Stimulated activated CD8-positive, alpha-beta memory T cell treated with anti-CD3 and anti-CD28 coated beads, Interleukin-4, amount 100 ng/mL, for 24 hours (primary cell): ENCODE measurements around the gene MTFP1.
"Not testable (repeated sequence)": the region's sequence is repeated elsewhere in the genome, so short reads cannot be mapped to it uniquely, and the experiment has no call there.

ENCODE experiments used
- DNase-seq: peaks from one replicate; pipeline ENCODE4 v3.0.0-alpha.2; 2020; ENCODE audit warnings: low read depth

The MTFP1 gene

DNA sequence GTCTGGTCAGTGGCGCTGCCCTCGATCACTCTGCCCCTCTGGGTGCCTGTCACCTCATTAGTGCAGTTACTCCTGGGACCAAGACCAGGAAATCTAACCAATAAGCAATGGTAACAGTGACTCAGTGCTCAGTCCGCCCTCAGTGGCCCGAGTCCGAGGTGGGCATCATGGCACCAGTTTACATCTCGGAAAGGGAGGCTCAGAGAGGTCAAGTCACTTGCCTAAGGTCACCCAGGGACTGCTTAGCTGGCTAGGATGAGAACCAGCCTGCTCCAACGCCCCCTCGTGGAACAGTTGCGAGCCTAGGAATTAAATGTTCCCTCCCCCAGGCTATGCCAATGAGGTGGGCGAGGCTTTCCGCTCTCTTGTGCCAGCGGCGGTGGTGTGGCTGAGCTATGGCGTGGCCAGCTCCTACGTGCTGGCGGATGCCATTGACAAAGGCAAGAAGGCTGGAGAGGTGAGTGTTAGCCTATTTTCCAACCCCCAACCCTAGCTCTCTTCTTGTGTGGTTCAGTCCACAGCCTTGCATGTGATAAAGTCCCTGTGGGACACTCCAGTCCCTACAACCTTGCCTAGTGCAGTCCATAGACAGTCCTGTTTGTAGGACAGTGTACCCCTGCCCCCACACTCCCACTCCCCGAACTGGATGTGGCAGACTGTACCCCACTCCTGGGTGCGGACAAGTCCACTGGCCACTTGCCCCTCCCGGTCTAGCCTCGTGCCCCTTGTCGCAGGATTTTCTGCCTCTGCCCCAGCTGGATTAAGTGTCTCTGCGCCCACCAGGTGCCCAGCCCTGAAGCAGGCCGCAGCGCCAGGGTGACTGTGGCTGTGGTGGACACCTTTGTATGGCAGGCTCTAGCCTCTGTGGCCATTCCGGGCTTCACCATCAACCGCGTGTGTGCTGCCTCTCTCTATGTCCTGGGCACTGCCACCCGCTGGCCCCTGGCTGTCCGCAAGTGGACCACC, 1.1 kb downstream of the MTFP1 start:
- DNase-seq = peak; percentile 77

DNA sequence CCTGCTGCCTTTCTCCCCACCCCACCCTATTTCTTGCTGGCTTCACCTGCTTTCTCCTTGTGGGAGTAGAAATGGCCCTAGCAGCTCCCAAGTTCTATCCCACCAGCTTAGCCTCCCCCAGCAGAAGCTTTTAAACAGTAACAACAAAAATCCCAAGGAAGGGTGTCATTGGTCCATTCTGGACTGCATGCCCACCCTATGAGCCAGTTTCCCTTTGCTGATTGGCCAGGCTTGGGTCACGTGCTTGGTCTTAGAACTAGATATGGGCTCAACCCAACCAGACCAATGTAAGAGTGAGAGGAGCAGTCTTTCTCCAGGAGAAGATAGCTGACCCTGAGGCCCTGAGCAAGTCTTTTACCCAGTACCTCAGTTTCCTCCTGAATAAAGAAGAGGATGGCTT, 2.3 kb downstream of the MTFP1 start:
- DNase-seq = no peak

DNA sequence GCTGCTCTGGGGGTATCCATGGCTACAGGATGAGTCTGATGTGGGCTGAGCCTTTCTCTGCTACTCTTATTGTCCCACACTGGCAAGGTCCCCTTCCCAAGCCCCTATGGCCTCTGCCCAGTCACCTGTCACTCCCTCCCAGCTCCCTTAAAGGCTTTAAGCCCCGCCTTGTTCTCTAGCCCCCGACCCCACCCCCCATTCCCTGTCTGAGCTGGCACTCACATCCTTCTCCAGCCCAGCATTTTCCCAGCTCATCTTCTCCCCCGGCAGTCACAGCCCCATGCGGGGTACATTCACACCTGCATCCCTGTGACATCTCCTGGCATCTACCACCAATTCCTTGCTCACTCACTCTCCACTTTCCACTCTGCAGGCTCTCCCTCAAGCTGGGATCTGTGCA, 4.3 kb downstream of the MTFP1 start:
- DNase-seq = no peak

GRCh38 chr22:30430933-30431332, 5.4 kb downstream of the MTFP1 start:
- DNase-seq = no peak

GRCh38 chr22:30432096-30432495, 6.5 kb downstream of the MTFP1 start:
- no peak for DNase-seq

DNA sequence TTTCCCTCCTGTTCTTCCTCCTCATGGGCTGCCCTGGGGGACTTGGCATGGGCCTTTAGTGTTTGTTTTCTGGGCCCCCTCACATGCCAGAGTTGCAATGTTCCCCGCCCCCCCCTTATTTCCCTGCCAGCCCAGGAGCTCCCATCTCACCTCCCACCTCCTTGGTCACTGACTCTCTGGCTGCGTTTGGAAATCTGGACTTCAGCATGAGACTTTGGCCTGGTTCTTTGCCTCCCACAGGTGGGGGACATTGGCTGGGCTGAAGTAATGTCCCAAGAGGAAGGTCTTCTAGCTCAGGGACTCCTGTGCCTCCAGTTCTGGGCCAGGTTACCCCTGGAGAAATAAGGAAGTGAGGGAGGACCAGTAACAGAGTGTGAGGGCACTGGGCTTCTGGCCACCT, 7.0 kb downstream of the MTFP1 start:
- DNase-seq = no peak

GRCh38 chr22:30433227-30433626, 7.7 kb downstream of the MTFP1 start:
- DNase-seq = no peak

DNA sequence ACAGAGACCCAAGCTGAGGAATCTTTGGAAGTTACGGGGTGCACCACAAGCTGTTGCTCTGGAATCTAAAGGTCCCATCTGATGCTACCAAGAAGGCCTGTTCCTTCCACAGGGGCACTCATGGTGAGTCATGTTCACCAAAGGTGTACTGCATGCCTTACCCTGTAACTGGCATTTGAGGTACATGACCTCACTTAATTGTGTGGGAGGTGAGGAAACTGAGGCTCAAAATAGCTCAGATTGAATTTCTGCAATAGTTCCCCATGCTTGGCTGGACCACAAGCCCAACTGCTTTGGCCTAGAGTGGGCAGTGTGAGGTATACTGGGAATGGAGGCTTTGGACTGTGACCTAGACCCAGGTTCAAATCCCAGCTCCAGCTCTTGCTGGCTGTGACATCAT, 8.2 kb downstream of the MTFP1 start:
- no peak for DNase-seq

GRCh38 chr22:30434843-30435242, 9.3 kb downstream of the MTFP1 start:
- no peak for DNase-seq

GRCh38 chr22:30435674-30436126, 10.1 kb downstream of the MTFP1 start:
- peak; percentile 67 for DNase-seq

GRCh38 chr22:30436196-30436595, 10.6 kb downstream of the MTFP1 start:
- no peak for DNase-seq

DNA sequence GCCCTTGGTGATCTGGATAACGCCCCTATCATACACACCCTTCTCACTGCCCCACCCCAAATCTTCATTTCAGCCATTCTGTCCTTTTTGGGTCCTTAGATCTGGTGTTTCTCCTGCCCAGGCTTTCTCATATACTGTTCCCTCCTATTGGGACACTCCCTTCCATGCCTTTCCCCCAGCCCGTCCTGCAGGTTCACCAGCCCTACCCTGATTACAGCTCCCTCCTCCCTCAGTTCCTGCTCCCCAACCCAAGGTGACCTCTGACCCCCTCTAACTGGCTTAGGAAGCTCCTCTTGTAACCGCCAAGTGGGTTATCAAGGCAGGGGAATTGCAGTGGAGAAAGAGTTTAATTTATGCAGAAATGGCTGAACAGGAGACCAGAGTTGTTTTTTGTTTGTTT, 13.0 kb downstream of the MTFP1 start:
- DNase-seq = no peak

GRCh38 chr22:30439226-30439625, 13.7 kb downstream of the MTFP1 start:
- DNase-seq = no peak

GRCh38 chr22:30439836-30440235, 14.3 kb downstream of the MTFP1 start:
- no peak for DNase-seq

GRCh38 chr22:30441088-30441487, 15.5 kb downstream of the MTFP1 start:
- no peak for DNase-seq

- DNase-seq = no peak
These were observed 19.3 kb downstream of the MTFP1 start for GRCh38 chr22:30444632-30445437.

- no peak for DNase-seq
These were observed 20.0 kb downstream of the MTFP1 start for GRCh38 chr22:30445438-30446145.

- DNase-seq = no peak
These were observed 22.1 kb downstream of the MTFP1 start for GRCh38 chr22:30447656-30448055.

DNA sequence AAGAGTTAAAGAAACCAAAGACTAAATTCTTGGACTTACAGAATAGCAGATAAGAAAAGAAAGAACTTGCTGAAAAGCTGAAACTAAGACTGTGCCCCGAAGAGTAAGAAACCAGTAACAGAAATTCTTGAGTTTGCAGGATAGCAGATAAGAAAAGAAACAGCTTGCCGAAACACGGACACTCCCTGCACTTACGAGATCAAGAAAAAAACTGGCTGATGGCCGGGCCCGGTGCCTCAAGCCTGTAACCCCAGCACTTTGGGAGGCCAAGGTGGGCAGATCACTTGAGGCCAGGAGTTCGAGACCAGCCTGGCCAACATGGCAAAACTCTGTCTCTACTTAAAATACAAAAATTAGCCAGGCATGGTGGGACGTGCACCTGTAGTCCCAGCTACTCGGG, 25.9 kb downstream of the MTFP1 start:
- not testable (repeated sequence) for DNase-seq

GRCh38 chr22:30452861-30453260, 27.3 kb downstream of the MTFP1 start:
- no peak for DNase-seq

GRCh38 chr22:30453731-30454510, 28.4 kb downstream of the MTFP1 start:
- DNase-seq = no peak
